ENCODE data around the gene FOXRED2. TPM values are rescaled to one million over a fixed set of nuclear protein-coding genes. Genes with fewer than 3 reads are reported as not detected.

The FOXRED2 gene
- total RNA-seq, 1 donor from 2014 or later = 6.5 TPM

DNA sequence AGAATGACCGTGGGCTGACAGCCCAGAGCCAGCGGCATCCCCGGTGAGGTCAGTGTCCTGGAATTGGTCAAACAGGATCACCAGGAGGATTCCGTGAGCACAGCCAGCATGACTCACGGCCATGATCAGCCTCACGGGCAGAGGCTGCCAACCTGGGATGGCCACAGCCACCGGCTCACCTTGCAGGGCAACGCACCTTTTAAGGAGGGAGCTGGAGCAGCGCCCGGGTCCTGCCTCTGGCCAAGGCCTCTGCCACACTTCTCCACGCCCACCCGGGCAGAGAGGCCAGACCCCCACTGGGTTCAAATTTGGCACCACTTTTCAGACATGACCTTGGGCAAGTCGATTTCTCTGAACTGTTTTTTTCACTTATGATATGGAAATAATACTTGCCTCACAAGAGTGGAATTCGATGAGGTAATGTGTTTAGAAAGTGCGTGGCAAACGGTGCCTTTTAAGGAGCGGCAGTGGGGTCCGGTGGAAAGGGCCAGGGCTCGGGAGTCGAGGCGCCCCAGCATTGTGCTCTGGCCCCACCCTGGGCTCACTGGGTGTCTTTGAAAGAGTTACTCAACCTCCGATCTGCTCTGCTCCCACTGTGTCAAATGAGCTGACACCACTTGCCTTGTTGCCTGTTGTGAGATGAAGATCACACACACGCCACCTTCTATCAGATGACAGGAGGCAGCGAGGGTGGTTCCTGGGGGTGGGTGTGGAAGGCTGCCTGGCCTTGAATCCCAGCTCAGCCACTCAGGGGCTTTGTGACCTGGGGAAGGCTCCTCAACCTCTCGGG is 41.4 kb downstream of the FOXRED2 start:
- ATAC-seq (ENCODE audit: low read depth) (no peak), DNase-seq (no peak)
- Mint-ChIP-seq H3K27ac (no peak overlapping the region), H3K9me3 (no peaks in the 10 kb centered on the region), H3K27me3 (no peaks in the 10 kb centered on the region), H3K4me1 (peaks cover 6% of the 10 kb centered on the region), H3K4me3 (no peak overlapping the region), H3K36me3 (ENCODE audit: low read depth) (peaks cover 10% of the 10 kb centered on the region)
- intact Hi-C loops (cut with micrococcal nuclease) = no loop called here
- ChIA-PET CTCF (interaction anchor here (2.1 kb wide), 1 partner anchor 164 kb away, joined by 9 read pairs; no protein-coding TSS in a partner anchor), POLR2A (interaction anchor here (0.7 to 2.1 kb wide), 2 partner anchors 10 to 22 kb away, joined by 3 to 6 read pairs; no protein-coding TSS in a partner anchor)
- TF ChIP-seq, protein P1, sequence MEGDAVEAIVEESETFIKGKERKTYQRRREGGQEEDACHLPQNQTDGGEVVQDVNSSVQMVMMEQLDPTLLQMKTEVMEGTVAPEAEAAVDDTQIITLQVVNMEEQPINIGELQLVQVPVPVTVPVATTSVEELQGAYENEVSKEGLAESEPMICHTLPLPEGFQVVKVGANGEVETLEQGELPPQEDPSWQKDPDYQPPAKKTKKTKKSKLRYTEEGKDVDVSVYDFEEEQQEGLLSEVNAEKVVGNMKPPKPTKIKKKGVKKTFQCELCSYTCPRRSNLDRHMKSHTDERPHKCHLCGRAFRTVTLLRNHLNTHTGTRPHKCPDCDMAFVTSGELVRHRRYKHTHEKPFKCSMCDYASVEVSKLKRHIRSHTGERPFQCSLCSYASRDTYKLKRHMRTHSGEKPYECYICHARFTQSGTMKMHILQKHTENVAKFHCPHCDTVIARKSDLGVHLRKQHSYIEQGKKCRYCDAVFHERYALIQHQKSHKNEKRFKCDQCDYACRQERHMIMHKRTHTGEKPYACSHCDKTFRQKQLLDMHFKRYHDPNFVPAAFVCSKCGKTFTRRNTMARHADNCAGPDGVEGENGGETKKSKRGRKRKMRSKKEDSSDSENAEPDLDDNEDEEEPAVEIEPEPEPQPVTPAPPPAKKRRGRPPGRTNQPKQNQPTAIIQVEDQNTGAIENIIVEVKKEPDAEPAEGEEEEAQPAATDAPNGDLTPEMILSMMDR (IDR thresholded peaks at IDR 0.05) = no peak

GRCh38 chr22:36464715-36465231 is 42.1 kb downstream of the FOXRED2 start:
- H3K27ac Mint-ChIP-seq = no peak overlapping the region
- ChIA-PET CTCF (interaction anchor here (2.1 kb wide), 1 partner anchor 163 kb away, joined by 9 read pairs; no protein-coding TSS in a partner anchor), POLR2A (interaction anchor here (2.1 kb wide), 1 partner anchor 10 kb away, joined by 6 read pairs; no protein-coding TSS in a partner anchor)
- ATAC-seq (ENCODE audit: low read depth) = no peak
- H3K4me1 Mint-ChIP-seq = no peaks in the 10 kb centered on the region
- peaks cover 8% of the 10 kb centered on the region for H3K36me3 Mint-ChIP-seq (ENCODE audit: low read depth)
- no peaks in the 10 kb centered on the region for H3K27me3 Mint-ChIP-seq
- DNase-seq = no peak
- intact Hi-C loops (cut with micrococcal nuclease) = no loop called here
- TF ChIP-seq, protein P1 (IDR thresholded peaks at IDR 0.05) = no peak
- H3K4me3 Mint-ChIP-seq = no peak overlapping the region
- H3K9me3 Mint-ChIP-seq = no peaks in the 10 kb centered on the region

DNA sequence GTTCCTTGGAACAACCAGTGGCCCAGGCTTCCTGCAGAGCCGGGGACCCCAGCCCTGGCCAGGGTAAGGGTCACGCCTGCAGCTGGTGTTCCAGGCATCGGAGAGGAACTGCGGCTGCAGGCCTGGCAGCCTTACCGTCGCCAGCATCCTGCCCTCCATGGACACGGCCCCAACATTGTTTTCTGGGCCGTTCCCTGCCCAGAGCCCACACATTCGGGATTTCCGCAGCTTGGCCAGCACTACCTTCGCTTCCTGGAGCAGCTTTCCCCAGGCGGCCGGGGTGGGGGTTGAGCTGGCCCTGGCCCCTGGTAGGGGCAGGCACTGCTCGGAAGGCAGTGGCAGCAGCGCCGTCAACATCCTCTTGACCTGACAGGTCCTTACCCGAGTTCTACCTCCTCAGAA is 43.1 kb downstream of the FOXRED2 start:
- no peak overlapping the region for H3K4me3 Mint-ChIP-seq
- CTCF ChIA-PET = interaction anchor here (2.1 kb wide), 1 partner anchor 162 kb away, joined by 9 read pairs; no protein-coding TSS in a partner anchor
- H3K9me3 Mint-ChIP-seq = no peaks in the 10 kb centered on the region
- H3K27ac Mint-ChIP-seq = no peak overlapping the region
- intact Hi-C loops (cut with micrococcal nuclease) = no loop called here
- ATAC-seq (ENCODE audit: low read depth) (no peak), DNase-seq (no peak)
- TF ChIP-seq, protein P1 (IDR thresholded peaks at IDR 0.05) = no peak
- no peaks in the 10 kb centered on the region for H3K4me1 Mint-ChIP-seq
- H3K27me3 Mint-ChIP-seq = no peaks in the 10 kb centered on the region
- H3K36me3 Mint-ChIP-seq (ENCODE audit: low read depth) = peaks cover 8% of the 10 kb centered on the region
- POLR2A ChIA-PET = interaction anchor here (0.5 to 2.1 kb wide), 5 partner anchors 8 to 318 kb away, joined by 3 to 6 read pairs (median 4); no protein-coding TSS in a partner anchor

DNA sequence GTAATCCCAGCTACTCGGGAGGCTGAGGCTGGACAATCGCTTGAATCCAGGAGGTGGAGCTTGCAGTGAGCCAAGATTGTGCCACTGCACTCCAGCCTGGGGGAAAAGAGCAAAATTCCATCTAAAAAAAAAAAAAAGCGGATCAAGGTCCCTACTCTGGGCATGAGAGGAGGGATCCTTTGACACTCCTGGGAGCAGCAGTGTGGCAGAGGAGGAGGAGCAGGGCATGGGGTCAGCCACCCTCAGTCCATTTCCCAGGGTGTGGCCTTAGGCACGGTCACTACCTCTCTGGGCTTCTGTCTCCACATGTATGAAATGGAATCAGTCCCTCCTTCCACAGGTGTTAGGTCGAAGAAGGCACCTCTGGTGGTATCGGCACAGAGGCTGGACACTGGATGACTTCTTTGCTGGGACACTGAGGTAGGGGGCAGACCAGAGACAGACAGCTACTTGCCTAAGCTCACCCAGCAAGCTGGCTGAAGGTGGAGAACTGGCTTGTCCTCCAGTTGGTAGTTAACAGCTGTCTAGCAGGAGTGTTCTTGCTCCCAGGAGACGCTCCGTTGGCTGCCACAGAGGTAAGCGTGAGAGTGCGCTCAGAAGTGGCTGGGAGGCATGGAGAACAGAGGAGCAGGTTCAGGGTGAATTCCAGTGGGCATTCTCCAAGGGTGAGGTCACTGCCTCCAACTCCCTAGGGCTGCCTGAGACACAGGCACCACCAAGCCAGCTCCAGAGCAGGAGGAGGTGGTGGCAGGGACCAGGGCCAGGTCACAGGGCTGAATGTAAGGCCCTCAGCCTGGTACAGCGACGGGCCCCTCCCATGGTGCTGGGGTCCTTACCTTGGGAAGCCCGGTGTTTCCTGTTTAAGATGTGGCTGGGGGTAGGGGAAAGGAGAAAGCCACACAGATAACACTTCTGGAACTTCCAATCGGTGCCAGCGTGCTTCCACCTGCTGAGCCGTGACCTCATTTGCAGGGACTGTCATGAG is 44.9 kb downstream of the FOXRED2 start:
- H3K36me3 Mint-ChIP-seq (ENCODE audit: low read depth) = peaks cover 4% of the 10 kb centered on the region
- no peak for DNase-seq
- CTCF ChIA-PET = no interaction called here
- ATAC-seq (ENCODE audit: low read depth) = no peak
- TF ChIP-seq, protein P1 (IDR thresholded peaks at IDR 0.05) = no peak
- intact Hi-C loops (cut with micrococcal nuclease) = no loop called here
- POLR2A ChIA-PET = interaction anchor here (0.6 to 1.4 kb wide), 4 partner anchors 8 to 87 kb away, joined by 3 read pairs; no protein-coding TSS in a partner anchor
- no peak overlapping the region for H3K4me3 Mint-ChIP-seq
- H3K27me3 Mint-ChIP-seq = no peaks in the 10 kb centered on the region
- H3K4me1 Mint-ChIP-seq = no peaks in the 10 kb centered on the region
- no peaks in the 10 kb centered on the region for H3K9me3 Mint-ChIP-seq
- no peak overlapping the region for H3K27ac Mint-ChIP-seq
